COLO668 (cell line): ENCODE results near the gene TNFSF10.
"Not testable (repeated sequence)": the region's sequence is repeated elsewhere in the genome, so short reads cannot be mapped to it uniquely, and the experiment has no call there.

Source experiments
- DNase-seq: peaks from one replicate; lab custom pipeline; 2025; ENCODE audit not compliant: unreplicated experiment; lab: John Stamatoyannopoulos, UW

The TNFSF10 gene

DNA sequence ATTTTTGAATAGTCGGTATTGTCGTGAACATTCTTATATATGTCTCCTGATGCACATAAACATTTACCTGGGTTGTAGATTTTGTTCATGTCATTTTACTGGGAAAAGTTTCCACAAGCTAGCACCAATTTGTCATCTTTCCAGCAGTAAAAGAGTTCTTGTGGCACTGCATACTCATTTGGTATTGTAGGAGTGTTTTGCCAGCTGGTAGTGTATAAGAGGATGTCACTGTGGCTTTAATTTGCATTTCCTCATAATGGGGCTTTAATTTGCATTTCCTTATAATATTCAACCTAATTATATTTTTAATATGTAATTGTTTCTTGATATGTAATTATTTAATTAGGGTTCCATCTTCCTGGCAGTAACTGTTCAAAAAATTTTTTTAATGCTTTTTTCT, 21.2 kb upstream of the TNFSF10 start:
- DNase-seq: no peak

DNA sequence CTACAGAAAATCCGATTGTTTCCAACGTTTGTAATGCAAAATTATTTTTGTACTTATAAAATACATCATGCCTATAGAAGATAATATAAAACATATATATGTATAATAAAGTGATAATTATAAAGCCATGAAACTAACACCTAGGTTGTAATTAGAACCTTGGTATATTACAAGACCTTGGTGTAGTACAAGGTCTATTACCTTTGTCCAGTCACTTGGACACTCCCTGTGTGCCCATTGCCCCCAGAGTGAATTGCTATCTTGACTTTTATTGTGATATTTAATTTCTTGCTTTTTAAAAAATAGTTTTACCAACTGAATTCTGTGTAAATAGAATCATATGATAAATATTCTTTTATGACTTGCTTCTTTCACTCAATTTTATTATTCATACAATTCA, 20.7 kb upstream of the TNFSF10 start:
- no peak for DNase-seq

DNA sequence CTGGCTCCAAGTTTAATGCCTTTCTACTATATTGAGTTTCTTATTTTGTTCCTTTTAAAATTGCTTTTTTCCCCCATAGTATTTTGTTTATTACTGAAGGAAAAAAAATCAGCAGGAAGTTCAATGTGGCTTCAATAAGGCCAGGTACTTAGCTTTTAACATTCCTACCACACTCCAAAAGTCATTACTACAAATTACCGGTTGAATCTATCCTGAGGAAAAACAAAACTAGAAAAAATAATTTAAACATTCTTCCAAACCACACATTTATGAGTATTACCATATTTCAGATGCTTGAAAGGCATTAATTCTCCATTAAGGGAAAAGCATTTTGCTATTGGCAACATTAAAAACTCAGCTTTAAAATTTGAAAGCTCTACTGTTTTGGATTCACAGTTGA, 20.2 kb upstream of the TNFSF10 start:
- no peak for DNase-seq

DNA sequence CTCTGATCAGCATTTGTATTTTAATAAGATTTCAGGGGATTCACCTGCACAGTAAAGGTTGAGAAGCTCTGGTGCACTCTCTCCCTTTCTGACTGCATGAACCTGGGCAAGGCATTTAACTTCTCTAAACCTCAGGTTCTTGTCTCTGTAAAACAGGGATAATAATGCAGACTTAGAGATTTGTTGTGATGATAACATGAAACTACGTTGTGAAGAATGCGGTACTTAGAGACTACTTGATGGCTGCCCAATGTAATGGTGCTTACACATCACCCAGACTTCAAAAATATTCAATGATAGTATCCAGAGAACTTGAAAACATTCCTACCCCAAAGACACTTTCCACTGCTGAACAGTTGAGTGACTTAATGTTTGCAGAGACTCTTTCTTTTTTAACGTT, 19.8 kb upstream of the TNFSF10 start:
- DNase-seq: no peak

DNA sequence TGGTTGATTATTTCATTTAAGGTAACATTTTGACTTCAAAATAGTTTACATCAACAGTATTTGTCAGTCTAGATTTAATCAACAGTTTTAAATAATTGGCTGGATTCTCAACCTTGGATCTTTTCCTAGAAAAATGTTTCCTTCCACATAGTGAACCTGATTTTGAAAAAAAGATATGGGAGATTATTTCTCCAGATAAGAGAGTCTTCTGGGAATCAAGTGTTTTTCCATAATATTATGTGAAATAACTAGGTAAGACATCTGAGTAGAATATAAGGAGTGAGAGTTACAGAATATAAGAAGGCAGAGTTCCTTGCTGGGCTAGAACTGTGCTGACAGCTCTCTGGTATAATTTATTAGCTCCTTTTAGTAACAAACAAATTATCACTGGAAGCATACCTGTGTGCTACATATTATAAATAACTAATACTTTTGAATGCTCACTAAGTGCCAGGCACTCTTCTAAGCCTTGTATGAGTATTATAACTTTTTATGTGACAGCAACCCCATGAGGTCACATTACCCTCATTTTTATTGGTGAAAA, 18.8 kb upstream of the TNFSF10 start:
- DNase-seq: no peak

DNA sequence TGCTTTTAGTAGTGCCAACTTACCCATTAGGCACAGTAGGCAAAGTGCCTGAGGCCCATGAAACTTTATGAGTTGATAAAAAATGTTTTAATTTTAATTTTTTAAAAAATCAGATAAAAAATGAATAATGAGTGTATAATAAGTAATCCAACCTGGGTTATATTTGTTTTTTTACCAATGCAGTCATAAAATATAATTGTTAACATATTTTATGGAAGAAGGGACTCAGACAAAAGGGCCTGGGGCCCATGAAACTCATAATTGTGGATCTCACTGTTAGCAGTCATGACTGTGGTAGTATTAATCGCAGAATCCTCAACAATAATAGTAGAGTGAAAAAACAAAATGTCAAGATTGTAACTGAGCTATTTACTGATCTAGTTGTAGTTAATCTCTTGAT, 16.8 kb upstream of the TNFSF10 start:
- DNase-seq: no peak

DNA sequence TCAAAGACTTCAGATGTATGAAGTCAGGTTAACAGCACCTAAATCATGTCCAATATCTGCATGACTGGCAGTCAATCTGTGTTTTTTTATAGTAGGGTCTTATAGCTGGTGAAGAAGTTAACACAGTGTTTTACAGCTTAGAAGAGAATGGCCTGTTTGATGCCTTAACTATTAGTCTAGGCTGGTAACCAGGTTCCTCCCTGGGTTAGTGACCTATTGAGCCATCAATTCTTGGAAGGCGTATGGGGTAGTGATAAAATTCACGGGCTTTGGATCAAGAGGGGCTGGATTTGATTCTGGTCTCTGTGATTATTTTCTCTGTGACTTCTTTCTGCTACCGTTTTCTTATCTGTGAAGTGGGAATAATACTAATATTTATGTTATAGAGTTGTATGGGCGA, 16.0 kb upstream of the TNFSF10 start:
- DNase-seq: no peak

DNA sequence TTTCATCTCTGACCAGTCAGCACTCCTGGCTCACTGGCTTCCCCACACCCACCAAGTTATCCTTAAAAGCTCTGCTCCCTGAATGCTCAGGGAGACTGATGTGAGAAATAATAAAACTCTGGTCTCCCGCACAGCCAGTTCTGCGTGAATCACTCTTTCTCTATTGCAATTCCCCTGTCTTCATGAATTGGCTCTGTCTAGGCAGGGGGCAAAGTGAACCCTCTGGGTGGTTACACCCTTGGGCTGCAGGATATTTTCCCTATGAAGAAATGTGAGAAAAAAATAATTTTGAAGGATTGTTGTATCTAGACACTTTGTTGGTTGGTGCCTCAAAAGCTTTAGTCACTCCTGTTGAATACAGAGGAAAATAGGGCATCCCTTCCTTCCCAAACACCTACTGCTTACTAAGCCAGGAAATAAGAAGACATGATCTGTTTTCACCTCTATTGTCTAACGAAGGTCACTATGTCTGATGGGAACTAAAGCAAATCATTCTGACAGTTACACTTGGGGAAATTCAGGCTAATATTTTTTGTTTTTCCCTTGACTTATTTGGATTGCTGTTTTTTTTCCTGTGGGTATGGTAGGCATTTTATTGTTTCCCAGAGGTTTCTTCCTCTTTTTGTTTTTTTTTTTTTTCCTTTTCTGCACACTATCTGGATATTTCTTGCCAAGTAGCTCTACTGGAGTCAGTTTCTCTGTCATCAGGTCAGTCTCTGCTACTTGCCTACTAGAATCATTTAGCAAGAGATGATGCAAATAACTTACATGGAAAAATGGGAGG, 15.3 kb upstream of the TNFSF10 start:
- DNase-seq: no peak

DNA sequence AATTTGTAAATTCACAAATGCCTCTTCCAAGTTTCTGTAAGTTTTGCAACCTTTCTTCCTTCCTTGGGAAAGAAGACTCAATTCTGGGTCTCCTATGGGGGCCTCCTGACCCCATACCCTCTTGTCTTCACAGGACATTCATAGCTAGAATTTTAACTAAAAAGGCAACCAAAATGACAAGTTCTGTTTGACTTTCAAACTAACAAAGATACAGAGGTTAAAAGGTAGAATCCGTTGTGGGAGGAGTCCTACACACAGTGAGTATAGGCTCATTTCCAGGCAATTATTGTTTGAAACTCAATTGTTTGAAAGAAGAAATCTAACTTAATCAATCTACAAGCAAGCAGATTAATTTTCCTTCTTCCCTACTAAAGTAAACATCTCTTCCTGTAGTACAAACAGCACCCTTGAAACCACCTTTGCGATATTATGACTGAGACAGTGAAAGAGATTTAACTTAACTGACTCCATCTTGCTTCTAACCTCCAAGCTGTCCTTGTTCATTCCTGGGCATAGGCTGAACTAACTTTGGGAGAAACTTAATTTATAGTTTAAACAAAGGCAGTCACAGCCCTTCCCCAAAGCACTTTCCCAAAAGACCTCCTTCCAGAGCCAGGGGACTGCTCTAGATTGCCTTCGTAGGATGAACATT, 14.4 kb upstream of the TNFSF10 start:
- no peak for DNase-seq

DNA sequence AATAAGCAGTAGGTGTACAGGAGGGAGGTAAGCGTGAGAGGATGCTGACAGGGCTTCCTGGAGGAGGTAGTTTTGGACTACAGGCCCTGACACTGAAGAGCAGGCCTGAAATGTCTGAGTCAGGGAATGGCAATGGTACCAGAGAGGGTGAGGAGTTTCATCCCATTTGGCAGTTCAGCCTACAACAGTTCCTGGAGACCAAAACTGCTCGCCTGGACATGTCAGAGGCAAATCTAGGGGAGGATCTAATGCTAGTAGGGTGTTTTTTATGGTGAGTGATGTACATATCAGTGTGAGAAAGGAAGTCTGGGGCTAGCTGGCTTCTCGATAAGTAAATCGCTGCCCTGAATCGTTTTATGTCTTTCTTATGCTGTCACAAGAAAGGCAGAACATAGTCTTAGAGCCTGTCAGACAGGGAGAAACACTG, 13.8 kb upstream of the TNFSF10 start:
- DNase-seq: no peak

DNA sequence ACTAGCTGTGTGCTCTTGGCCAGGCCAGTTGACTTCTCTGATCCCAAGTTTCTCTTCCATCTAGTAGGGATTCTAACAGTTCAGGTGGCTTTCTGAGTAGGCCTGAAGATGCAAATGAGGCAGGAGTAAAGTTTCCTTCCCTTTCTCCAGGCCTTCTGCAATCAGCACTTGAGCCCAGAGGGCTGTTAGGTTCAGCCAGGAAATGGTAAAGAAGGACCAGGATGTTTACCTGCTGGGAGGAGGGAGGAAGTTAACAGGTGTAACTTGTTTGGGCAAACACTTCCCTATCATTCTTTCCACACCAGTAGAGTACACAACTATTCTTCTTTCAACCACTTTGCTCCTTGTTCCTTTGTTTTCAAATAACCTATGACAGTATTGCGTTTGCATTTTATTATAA, 13.3 kb upstream of the TNFSF10 start:
- DNase-seq: no peak

DNA sequence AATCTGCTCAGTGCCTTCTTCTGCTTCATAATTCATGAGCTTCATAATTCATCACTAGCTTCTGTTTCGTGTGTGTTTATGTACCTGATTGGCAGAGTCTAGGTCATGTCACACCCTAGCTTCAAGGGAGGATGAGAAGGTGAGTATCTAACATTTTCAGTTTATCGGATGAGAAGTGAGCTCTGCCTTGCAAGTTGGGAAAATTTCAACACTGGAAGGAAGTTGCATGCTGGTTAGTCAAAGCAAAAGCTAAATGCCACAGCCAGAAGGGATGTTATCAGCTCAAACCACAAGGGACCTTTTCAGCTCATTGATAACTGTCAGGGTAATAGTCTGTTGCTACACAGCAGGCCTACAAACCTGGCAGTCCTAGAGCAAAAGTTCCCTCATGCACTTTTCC, 7.3 kb upstream of the TNFSF10 start:
- no peak for DNase-seq

DNA sequence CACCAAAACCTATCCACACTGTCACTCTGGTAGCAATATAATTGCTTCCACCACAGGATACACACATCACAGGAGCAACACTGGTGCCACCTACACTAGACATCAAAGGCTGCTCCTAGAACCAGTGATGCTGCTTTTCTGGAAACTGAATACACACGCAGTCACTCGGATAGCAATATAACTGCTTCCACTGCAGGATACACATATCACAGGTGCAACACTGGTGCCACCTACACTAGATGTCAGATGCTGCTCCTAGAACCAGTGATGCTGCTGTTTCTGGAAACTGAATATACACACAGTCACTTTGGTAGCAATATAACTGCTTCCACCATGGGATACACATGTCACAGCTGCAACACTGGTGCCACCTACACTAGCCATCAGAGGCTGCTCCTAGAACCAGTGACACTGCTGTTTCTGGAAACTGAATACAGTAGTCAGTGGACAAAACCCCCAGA, 6.9 kb upstream of the TNFSF10 start:
- no peak for DNase-seq

DNA sequence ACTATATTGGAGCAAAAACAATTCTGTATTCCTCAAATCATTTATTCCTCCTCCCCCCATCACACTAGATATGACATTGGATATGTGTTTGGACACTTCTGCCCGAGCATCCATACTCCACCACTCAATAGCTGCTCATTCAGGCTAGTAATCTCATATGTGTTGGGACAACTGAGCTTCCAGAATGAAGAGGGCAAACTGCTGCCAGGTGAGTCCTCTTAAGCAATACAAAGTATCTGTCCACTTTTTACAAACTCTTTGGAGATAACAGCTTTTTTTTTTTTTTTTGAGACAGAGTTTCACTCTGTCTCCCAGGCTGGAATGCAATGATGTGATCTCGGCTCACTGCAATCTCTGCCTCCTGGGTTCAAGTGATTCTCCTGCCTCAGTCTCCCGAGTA, 5.4 kb upstream of the TNFSF10 start:
- DNase-seq: no peak

DNA sequence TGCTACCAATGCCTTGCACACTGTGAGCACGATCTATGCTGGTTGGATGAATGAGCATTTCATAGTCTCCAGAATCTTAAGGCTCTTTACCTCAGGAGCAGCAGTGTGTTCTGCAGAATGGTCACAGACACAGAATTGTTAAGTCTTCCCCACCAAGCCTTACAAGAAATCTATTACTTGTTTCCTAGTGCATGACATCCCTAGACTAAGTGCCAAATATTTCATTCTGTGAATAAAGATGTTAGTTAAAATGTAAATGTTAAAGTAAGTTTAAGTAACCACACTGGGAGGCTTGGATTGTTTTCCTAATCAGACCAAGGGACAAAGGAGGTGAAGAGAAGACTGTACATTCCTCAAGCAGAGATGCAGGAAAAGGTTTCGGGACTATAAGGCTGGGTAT, 4.1 kb upstream of the TNFSF10 start:
- DNase-seq: no peak

DNA sequence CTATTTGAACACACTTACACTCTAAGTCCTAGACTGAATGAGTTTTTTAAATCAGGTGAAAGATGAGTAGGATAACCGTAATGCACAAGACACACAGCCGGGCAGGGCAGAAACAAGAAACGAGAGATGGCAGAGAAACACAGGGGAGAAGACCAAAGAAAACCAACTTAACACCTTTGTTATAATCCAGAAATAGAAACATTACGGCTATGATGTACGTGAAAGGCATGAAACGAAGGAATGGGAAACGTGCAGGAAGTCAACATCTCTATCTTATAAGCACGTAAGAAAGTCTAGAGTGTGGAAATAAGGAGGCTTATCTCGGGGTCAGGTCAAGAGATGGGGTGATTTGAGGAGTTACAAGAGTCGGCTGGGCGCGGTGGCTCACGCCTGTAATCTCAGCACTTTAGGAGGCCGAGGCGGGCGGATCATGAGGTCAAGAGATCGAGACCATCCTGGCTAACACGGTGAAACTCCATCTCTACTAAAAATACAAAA, 1.9 kb upstream of the TNFSF10 start:
- DNase-seq: no peak

DNA sequence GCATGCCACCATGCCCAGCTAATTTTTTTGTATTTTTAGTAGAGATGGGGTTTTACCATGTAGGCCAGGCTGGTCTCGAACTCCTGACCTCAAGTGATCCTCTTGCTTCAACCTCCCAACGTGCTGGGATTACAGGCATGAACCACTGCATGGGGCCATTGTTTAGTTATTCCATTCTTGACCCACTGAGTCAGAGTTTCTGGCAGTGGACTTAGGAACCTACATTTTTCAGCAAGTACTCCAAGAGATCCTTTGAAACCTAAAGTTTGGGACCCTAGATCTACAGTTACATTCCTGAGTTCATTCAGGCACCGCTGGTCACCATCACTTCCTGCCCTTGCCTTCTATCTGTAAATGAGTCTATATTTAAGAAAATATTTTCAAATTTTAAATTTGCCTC, 1.4 kb upstream of the TNFSF10 start:
- no peak for DNase-seq

DNA sequence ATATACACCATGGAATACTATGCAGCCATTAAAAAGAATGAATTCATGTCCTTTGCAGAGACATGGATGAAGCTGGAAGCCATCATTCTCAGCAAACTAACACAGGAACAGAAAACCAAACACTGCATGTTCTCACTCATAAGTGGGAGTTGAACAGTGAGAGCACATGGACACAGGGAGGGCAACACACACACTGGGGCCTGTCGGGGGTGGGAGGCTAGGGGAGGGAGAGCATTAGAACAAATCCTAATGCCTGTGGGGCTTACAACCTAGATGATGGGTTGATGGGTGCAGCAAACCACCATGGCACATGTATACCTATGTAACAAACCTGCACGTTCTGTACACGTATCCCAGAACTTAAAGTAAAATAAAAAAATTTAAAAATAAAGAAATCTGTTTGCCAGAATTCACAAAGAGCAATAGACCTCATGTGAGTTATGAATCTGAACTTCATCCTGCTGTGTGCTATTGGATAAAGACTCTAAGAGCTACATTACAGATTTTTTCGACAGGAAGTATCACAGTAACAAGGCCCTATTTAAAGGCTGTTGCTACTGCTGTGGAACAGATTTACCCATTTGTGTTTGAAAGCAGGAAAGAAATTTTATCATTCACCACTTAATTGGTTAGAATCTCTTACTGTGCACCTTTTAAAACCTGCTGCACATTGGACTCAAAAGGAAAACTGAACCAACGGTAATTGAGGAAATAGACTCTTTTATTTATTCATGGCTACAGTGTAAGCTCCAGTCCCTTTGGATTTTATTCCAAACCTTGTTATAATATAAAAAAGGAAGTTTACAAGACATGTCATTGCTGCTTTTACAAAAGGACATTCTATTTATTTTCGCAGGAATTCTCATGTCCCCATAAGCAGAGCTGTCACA, 1.1 kb downstream of the TNFSF10 start:
- not testable (repeated sequence) for DNase-seq

DNA sequence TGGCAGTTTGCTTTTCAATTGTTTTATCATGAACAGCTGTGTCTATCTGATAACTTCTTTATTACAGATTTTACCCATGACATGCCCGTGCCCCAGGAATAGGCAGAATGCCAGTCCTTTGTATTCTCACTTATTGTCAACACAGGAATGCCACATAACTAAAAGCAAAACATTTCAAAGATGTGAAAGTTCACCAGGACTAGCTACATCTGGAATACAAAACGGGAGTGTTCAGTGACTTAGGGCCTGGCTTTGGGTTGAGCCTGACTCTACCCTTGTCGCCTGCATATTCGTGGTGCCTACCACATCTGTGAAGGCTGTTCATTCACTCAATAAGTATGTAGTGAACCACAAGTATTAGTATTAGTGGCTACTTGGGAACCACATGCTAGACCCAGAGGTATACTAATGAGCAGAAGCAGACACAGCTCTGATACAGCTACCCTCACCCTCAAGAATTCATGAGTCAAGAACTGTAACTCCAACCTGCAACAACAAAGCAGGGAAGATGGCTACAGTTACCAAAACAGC, 2.9 kb downstream of the TNFSF10 start:
- DNase-seq: no peak

DNA sequence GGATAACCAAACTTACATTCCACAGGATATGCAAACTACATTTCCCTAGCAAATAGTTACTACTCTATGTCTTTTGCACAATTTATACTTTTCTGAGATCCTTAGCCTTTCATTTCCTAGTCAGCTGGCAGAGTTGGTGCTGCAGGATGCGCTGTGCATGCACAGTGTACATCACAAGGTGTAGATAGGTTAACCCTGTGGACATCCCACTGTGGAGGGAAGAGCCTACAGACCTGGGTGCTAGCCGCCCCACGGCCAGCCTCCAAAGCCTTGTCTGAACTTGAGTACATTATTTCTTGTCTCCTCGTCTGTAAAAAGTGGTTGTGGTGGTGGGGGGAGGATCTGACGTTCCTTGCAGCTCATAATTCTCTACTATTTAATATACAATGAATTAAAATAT, 3.5 kb downstream of the TNFSF10 start:
- no peak for DNase-seq
